HG02610 (cell line): ENCODE measurements around the gene CDK10.
"Not testable (repeated sequence)": the region's sequence is repeated elsewhere in the genome, so short reads cannot be mapped to it uniquely, and the experiment has no call there.

Experiments
- ATAC-seq: cut with Tn5 transposase; IDR thresholded peaks from one replicate; pipeline ENCODE4 v1.9.1; 2021; ENCODE audit warnings: mild to moderate bottlenecking, moderate library complexity; ENCODE audit not compliant: unreplicated experiment

CDK10 gene

DNA sequence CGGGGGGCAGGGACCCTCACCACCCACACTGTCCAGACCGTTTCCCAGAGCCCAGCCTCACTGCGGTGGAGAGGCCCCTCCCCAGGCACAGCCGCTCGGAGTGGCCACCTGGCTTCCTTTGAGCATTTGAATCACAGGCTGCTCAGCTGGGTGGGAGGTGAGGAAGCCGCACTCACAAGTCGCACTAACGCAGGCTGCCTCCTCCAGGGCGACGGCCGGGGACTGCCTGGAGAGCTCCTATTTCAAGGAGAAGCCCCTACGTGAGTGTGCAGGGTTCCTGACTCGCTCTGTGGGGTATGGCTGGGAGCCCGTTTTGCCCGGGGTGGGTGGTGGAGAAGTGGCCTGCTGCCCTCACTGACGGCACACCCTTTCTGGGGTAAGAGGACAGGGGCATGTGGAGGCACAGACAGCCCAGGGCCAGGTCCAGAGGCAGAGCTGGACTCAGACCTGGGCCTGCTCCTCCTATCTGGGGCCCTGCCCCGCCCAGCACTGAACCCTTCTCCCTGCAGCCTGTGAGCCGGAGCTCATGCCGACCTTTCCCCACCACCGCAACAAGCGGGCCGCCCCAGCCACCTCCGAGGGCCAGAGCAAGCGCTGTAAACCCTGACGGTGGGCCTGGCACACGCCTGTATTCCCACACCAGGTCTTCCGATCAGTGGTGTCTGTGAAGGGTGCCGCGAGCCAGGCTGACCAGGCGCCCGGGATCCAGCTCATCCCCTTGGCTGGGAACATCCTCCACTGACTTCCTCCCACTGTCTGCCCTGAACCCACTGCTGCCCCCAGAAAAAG, 8.8 kb downstream of the CDK10 start:
- ATAC-seq: no peak

DNA sequence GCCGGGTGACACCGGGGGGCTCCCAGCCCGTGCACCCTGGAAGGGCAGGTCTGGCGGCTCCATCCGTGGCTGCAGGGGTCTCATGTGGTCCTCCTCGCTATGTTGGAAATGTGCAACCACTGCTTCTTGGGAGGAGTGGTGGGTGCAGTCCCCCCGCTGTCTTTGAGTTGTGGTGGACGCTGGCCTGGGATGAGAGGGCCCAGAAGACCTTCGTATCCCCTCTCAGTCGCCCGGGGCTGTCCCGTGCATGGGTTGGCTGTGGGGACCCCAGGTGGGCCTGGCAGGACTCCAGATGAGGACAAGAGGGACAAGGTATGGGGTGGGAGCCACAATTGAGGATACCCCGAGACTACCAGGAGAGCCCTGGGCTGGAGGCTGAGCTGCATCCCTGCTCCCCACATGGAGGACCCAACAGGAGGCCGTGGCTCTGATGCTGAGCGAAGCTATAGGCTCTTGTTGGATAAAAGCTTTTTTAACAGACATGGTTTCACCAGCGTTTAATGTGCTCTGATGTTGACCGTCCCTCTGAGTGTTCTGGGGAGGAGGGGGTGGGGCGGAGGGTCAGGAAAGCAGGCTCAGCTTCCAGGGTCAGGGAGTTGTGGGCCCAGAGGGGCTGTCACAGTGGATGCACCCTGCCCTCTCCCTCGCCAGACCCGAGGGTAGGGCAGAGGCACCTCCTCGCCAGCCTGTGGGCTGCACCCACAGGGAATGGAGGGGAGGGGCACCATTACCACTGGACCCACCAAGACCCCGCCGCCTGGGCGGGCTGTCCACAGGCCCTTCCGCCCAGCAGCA, 9.6 kb downstream of the CDK10 start:
- ATAC-seq: no peak

GRCh38 chr16:89696670-89697128, 10.2 kb downstream of the CDK10 start:
- no peak for ATAC-seq

DNA sequence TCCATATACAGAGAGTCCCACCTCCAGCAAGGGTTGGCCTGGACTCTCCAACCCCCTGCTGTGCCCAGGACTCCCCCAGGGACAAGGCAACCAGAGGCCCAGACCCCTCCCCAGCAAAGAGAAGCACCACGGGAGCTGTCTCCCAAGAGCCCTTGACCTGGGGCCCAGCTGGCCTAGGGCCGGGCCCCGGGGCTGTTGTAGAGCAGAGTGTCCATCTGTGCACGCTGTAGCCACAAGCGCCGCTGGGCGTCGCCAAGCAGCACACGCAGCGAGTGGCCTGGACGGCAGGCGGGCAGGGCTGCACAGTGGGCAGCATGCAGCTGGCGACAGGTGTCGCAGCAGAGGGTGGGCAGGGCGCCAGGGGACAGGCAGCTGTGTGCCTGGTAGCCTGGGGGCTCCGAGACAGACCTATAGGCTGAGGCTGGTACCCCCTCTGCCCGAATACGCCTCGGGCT, 10.7 kb downstream of the CDK10 start:
- no peak for ATAC-seq

DNA sequence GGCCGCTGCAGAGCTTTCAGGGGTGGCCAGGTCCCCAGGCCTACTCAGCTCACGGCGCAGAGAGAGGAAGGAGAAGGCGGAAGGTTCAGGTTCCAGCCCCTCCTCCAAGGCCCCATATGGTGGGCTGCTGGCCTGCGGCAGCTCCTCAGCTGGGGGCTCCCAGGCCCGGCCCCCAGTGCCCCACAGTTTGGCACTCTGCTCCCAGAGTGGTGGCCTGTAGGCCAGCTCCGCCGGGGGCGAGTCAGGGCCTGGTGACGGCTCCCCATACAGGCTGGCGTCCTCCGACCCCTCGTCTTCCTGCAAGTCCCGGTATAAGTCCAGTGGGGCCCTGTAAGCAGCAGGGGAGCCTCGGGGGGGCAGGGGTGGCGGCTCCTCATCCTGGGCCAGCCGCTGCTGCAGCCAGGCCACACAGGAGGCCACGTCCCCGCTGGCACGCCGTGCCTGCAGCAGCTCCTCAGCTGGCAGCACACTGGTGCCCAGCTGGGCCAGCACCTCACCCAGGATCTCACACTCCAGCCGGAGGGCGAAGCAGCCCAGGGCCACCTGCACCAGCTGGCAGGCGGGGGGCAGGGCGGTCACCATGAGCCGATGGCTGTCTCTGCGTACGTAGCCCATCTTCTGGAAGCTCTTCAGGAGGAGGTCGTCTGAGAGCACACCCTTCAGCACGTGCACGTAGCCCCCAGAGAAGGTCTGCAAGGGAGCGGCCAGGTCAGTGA, 11.3 kb downstream of the CDK10 start:
- no peak for ATAC-seq

DNA sequence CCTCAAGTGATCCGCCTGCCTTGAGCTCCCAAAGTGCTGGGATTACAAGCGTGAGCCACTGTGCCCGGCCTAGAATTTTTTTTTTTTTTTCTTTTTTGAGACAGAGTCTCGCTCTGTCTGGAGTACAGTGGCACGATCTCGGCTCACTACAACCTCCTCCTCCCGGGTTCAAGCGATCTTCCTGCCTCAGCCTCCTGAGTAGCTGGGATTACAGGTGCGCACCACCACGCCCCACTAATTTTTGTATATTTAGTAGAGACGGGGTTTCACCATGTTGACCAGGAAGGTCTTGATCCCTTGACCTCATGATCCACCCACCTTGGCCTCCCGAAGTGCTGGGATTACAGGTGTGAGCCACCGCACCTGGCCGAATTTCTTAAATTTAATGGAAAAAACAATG, 12.2 kb downstream of the CDK10 start:
- ATAC-seq: not testable (repeated sequence)

DNA sequence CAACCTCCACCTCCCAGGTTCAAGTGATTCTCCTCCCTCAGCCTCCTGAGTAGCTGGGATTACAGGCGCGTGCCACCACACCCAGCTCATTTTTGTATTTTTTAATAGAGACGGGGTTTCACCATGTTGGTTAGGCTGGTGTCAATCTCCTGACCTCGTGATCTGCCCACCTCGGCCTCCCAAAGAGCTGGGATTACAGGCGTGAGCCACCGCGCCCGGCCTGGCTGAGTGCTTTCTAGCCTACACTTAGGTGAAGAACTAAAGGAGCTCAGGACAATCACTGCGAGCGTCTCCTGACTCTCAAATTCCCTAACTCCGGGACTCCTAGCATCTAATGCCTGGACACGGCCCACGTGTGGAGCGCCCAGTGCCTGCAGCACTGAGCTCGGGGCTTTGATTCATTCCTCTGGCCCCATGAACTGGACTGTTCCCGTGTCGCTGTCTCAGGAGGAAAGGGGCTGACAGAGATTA, 13.2 kb downstream of the CDK10 start:
- not testable (repeated sequence) for ATAC-seq

- peak; percentile 30 for ATAC-seq
Measured at GRCh38 chr16:89700100-89700648, 13.7 kb downstream of the CDK10 start.

- ATAC-seq: no peak
Measured at GRCh38 chr16:89700649-89701424, 14.3 kb downstream of the CDK10 start.

GRCh38 chr16:89701425-89702406, 15.2 kb downstream of the CDK10 start, which contains the start of gene SPATA2L:
Gene SPATA2L (minus strand): TSS chr16:89701705. CDS start chr16:89701232, 473 bp downstream.
- peak; percentile 70 for ATAC-seq

- no peak for ATAC-seq
Measured at GRCh38 chr16:89704281-89704680, 17.8 kb downstream of the CDK10 start.

GRCh38 chr16:89705006-89705405, 18.5 kb downstream of the CDK10 start:
- no peak for ATAC-seq

DNA sequence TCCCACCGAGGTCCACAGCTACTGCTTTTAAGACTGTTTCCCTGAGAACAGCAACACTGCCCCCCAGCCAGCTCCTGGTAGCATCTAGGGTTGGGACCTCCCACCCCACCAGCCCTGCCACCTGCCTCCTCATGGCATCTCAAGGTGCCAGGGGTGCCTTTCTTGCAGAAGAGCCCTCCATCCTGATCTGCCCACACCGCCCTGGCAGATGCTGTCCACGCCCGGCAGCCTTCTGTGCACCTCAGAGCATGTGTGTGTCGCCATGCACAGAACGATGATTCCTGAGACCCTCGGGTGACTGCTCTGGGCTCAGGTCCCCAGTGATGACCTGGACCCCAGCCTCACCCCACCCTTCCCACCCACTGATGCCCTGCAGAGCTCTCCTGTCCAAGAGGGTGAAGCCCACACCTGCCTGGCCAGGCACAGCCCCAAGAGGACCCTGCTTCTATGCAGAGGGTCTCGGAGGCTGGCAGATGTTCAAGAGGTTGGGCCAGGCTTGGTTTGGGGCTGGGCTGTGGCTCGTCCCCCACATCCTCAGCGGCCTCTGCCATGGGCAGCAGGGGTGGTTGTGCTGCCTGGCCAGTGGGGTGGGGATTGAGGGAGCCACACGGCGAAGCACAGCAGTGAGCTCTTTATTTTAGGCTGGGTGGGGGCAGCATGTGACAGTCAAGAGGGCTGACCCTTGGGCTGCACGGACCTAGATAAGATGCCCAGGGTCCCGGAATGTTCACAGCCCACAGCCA, 20.2 kb downstream of the CDK10 start:
- ATAC-seq: no peak

GRCh38 chr16:89707695-89708094, 21.2 kb downstream of the CDK10 start:
- ATAC-seq: no peak

GRCh38 chr16:89708481-89708931, 22.0 kb downstream of the CDK10 start:
- ATAC-seq: no peak

GRCh38 chr16:89709166-89709565, 22.7 kb downstream of the CDK10 start:
- ATAC-seq: no peak

DNA sequence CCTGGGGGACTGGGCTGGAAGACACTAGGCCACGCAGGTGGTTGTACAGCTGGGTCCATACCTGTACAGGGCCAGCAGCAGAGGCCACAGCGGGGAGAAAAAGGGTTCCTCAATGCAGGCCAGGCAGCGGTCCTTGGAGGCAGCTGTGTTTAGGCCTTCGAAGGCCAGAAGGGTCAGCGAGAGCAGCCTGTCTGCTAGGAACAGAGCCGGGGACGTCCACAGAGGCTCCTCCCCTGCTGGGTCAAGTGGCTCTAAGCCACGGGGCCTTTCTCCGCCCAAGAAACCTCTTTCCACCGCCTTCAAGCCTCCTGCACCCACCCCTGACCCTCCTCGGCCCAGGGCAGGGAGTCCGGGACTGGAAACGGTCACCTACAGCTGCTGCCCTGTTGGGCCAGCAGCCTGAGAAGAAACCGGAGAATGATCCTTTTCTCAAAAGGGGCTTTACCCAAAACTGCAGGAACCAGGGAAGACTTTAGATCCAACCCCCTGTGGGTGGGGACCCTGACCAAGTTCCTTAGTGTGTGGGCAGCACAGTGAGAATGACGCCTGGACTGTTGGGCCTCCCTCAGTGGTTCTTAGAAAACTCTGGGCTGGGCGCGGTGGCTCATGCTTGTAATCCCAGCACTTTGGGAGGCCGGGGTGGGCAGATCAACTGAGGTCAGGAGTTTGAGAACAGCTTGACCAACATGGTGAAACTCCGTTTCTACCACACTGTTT, 23.4 kb downstream of the CDK10 start:
- ATAC-seq: no peak
